ENCODE measurements around the gene UBFD1.

UBFD1 gene

GRCh38 chr16:23556881-23557778 lies at the start of gene UBFD1, which contains the start of gene EARS2:
Gene UBFD1, plus strand, starts transcription at chr16:23557727. Its CDS starts 16 bp downstream, at chr16:23557743.
Gene EARS2, minus strand, starts transcription at chr16:23557350. Its CDS starts 7 bp downstream, at chr16:23557343.
- TF ChIP-seq EGR1 (IDR thresholded peaks at IDR 0.05) = peak; percentile 58; the same call in 1 of the 2 replicates
- TF ChIP-seq REST (IDR thresholded peaks at IDR 0.05; ENCODE audit: low read depth) = no peak
- TF ChIP-seq USF1 (IDR thresholded peaks at IDR 0.05) = peak; percentile 94
- TF ChIP-seq TCF12 (IDR thresholded peaks at IDR 0.05; ENCODE audit: low read depth) = no peak; the same call in 1 of the 2 replicates
- no peak for TF ChIP-seq NFIC (IDR thresholded peaks at IDR 0.05)
- peak; percentile 72 for TF ChIP-seq CREB1 (IDR thresholded peaks at IDR 0.05; ENCODE audit: low read depth)
- peak; percentile 98 for TF ChIP-seq MAX (IDR thresholded peaks at IDR 0.05)
- TF ChIP-seq YY1 (IDR thresholded peaks at IDR 0.05; ENCODE audit: low read depth) = peak; percentile 91
- TF ChIP-seq FOXM1 (IDR thresholded peaks at IDR 0.05; ENCODE audit: borderline replicate concordance, low read depth) = no peak
- peak; percentile 79 for TF ChIP-seq TAF1 (IDR thresholded peaks at IDR 0.05; ENCODE audit: low read depth)
- peak; percentile 30; the same call in 1 of the 2 replicates for TF ChIP-seq RAD21 (IDR thresholded peaks at IDR 0.05; ENCODE audit: low read depth)
- no peak for TF ChIP-seq CEBPB (IDR thresholded peaks at IDR 0.05)
- TF ChIP-seq TEAD4 (IDR thresholded peaks at IDR 0.05) = no peak
- no peak for TF ChIP-seq ZBTB7A (IDR thresholded peaks at IDR 0.05; ENCODE audit: low read depth)
- peak; percentile 31; the same call in 1 of the 2 replicates for TF ChIP-seq EP300 (IDR thresholded peaks at IDR 0.05; ENCODE audit: borderline replicate concordance)

GRCh38 chr16:23508589-23509440 lies 48.7 kb upstream of the UBFD1 start:
- TF ChIP-seq NFIC (IDR thresholded peaks at IDR 0.05) = no peak
- no peak for TF ChIP-seq YY1 (IDR thresholded peaks at IDR 0.05; ENCODE audit: low read depth)
- TF ChIP-seq ZBTB7A (IDR thresholded peaks at IDR 0.05; ENCODE audit: low read depth) = no peak
- TF ChIP-seq USF1 (IDR thresholded peaks at IDR 0.05) = no peak
- no peak for TF ChIP-seq CREB1 (IDR thresholded peaks at IDR 0.05; ENCODE audit: low read depth)
- no peak for TF ChIP-seq TEAD4 (IDR thresholded peaks at IDR 0.05)
- no peak for TF ChIP-seq EGR1 (IDR thresholded peaks at IDR 0.05)
- TF ChIP-seq RAD21 (IDR thresholded peaks at IDR 0.05; ENCODE audit: low read depth) = no peak
- no peak for TF ChIP-seq CEBPB (IDR thresholded peaks at IDR 0.05)
- no peak for TF ChIP-seq FOXM1 (IDR thresholded peaks at IDR 0.05; ENCODE audit: borderline replicate concordance, low read depth)
- no peak for TF ChIP-seq REST (IDR thresholded peaks at IDR 0.05; ENCODE audit: low read depth)

- TF ChIP-seq TCF12 (IDR thresholded peaks at IDR 0.05; ENCODE audit: low read depth) = no peak
- TF ChIP-seq EGR1 (IDR thresholded peaks at IDR 0.05) = no peak
- TF ChIP-seq MAX (IDR thresholded peaks at IDR 0.05) = no peak
These were observed 48.1 kb upstream of the UBFD1 start for GRCh38 chr16:23509441-23509754.

GRCh38 chr16:23509782-23510163 lies 47.8 kb upstream of the UBFD1 start:
- TF ChIP-seq RAD21 (IDR thresholded peaks at IDR 0.05; ENCODE audit: low read depth) = no peak
- TF ChIP-seq EP300 (IDR thresholded peaks at IDR 0.05; ENCODE audit: borderline replicate concordance) = no peak

GRCh38 chr16:23510164-23510914 lies 47.2 kb upstream of the UBFD1 start, which contains the start of gene GGA2:
Gene GGA2, minus strand, starts transcription at chr16:23510494. Its CDS starts 83 bp downstream, at chr16:23510411.
- no peak for TF ChIP-seq REST (IDR thresholded peaks at IDR 0.05; ENCODE audit: low read depth)
- TF ChIP-seq YY1 (IDR thresholded peaks at IDR 0.05; ENCODE audit: low read depth) = peak; percentile 77
- TF ChIP-seq TAF1 (IDR thresholded peaks at IDR 0.05; ENCODE audit: low read depth) = peak; percentile 58; the same call in 1 of the 2 replicates
- peak; percentile 97 for TF ChIP-seq USF1 (IDR thresholded peaks at IDR 0.05)
- no peak for TF ChIP-seq CREB1 (IDR thresholded peaks at IDR 0.05; ENCODE audit: low read depth)
- no peak for TF ChIP-seq EGR1 (IDR thresholded peaks at IDR 0.05)
- TF ChIP-seq NFIC (IDR thresholded peaks at IDR 0.05) = peak; percentile 51; the same call in 1 of the 2 replicates
- peak; percentile 57; the same call in 1 of the 2 replicates for TF ChIP-seq ZBTB7A (IDR thresholded peaks at IDR 0.05; ENCODE audit: low read depth)
- peak; percentile 85 for TF ChIP-seq MAX (IDR thresholded peaks at IDR 0.05)
- no peak for TF ChIP-seq FOXM1 (IDR thresholded peaks at IDR 0.05; ENCODE audit: borderline replicate concordance, low read depth)

Data from Ishikawa (cell line).